ENCODE data around the gene PSMB7.

DNA sequence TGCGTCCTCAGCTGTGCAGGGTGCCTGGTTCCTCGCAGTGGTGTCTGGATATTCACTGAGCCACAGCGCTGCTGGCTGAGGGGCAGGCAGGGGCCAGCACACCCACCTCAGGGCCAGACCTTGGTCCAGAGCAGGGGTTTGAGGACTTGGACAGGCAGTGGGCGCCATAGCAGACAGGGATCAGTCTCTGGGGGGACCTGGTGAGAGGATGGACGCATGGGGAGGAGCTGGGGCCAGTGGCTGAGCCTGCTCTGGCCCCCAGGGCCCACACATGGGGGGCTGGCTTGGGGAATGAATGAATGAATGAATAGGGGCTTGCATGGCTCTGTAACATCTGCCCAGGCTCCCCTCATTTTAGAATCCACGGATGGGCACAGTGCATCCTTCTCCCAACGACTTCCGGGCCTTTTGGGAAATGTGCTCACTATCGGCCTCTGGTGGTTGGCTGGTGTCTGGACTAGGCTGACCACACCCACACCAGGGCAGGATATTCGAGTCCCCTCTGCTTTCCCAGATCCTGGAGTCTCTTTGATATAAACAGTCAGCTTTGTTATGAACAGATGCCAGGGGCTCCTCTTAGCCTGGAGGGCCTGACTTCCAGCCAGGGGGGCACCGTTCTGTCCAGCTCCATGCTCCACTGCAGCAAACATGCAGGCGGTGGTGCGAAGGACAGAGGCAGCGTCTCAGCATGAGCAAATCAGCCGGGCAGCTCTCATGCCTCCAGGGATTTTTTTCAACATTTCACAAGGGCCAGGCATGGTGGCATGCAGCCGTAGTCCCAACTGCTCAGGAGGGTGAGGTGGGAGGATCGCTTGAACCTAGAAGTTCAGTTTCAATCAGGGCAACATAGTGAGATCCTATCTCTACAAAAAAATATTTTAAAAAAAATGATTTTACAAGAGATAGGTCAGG is 94.9 kb downstream of the PSMB7 start:
- TF ChIP-seq SIN3A (IDR thresholded peaks at IDR 0.05; ENCODE audit: borderline replicate concordance, low read depth, low read length), result no peak
- peak; percentile 78 for TF ChIP-seq RAD21 (IDR thresholded peaks at IDR 0.05; ENCODE audit: low read length)
- TF ChIP-seq RFX5 (IDR thresholded peaks at IDR 0.05; ENCODE audit: low read length), result no peak
- no peak for TF ChIP-seq POLR2AphosphoS5 (IDR thresholded peaks at IDR 0.05; ENCODE audit: low read depth, low read length)
- peak; percentile 83 for TF ChIP-seq CTCF (IDR thresholded peaks at IDR 0.05)
- TF ChIP-seq FOXM1 (IDR thresholded peaks at IDR 0.05; ENCODE audit: low read depth), result no peak
- TF ChIP-seq GABPA (IDR thresholded peaks at IDR 0.05; ENCODE audit: low read depth), result peak; percentile 48; the same call in 1 of the 2 replicates
- TF ChIP-seq EZH2phosphoT487 (IDR thresholded peaks at IDR 0.05; ENCODE audit: borderline replicate concordance, low read depth), result no peak
- no peak for TF ChIP-seq IRF3 (IDR thresholded peaks at IDR 0.05; ENCODE audit: low read depth, low read length)
